NCI-H446 (cell line): ENCODE data around the gene FCHSD2.
"Not testable (repeated sequence)": the region's sequence is repeated elsewhere in the genome, so short reads cannot be mapped to it uniquely, and the experiment has no call there.

Source experiments
- DNase-seq, 2 experiments: peaks; one replicate each; lab custom pipeline; 2025; lab: John Stamatoyannopoulos, UW

FCHSD2 gene

DNA sequence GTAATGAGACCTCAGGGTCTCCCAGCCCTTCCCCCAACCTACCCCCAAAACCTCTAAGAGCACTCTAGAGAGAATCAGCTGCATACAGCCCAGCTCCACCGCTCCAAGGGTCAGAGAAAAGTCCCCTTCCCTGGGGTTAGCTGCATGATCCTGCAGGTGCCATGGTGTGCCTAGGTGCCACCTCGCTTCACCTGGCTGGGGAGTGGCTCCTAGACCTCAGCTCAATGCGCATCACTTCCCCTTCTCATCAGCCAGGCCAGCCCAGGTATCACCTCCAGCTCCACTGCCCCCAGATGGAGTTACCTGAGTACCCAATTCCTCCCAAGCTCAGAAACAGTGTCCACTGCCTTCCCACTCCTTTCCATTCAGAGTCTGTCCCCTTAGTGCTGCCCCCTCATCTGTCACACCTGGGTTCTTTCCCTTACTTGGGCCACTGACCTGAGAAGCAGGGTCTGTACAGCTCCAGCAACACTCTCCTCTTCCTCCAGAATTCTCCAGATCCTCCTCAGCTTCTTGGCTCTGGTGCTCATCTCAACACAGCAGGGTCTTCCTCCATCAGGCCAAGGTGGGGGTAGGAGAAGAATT is 349.6 kb downstream of the FCHSD2 start:
- DNase-seq = no peak

DNA sequence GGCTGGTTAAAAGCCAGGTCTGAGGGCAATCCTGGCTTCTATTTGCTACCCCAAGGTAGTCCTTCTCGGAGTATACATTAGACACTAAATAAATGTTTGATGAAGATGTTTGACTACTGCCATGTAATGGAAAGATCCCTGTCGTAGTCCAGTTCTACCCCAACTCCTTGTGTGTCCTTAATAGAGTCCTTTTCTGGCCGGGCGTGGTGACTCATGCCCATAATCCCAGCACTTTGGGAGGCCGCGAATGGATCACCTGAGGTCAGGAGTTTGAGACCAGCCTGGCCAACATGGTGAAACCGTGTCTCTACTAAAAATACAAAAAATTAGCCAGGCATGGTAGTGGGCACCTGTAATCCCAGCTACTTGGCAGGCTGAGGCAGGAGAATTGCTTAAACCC is 350.9 kb downstream of the FCHSD2 start:
- not testable (repeated sequence) for DNase-seq

DNA sequence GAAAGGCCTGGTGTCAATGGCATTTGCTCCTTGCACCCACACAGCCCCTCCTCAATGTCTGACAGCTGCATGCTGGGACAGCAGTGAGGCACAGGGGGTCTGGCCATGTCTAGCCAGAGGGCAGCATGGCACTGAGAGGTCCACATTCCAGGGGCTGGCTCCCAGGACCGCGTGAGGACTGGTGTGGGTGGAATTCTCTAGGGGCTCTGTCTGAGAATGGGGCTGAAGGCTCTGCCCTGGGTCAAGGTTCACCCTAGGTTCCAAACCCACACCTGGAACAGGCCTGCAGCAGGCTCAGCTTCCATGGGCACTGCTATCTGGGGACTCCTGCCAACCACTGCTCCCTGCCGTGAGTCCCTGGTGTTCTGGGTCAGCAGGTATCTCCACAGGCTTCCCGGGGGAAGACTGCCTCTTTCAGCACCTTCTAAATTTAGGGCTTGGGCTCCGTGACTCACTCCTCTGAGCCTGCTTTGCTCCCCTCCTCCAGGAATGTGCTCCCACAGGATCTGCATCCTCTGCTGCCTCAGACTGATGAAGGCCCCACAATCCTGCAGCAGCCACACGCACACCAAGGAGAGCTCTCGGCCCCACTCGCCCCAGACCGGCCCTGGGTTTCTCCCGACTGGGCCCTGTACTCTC is 352.5 kb downstream of the FCHSD2 start:
- DNase-seq = no peak

DNA sequence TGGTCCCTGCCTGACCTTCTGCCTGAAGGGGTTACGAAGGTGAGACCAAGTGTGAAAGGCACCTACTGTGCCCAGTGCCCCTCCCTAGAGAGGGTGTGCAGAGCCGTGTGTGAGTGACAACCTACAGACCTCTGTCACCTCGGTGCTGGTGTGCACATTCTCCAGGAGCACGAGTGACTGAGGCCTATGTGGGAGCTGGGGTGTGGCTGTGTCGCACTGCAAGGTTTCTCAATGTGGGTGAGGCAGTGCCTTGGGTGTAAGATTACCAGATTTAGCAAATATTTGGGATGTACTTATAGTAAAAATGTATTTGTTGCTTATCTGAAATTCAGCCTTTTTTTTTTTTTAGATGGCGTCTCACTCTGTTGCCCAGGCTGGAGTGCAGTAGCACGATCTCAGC is 353.9 kb downstream of the FCHSD2 start:
- no peak for DNase-seq

DNA sequence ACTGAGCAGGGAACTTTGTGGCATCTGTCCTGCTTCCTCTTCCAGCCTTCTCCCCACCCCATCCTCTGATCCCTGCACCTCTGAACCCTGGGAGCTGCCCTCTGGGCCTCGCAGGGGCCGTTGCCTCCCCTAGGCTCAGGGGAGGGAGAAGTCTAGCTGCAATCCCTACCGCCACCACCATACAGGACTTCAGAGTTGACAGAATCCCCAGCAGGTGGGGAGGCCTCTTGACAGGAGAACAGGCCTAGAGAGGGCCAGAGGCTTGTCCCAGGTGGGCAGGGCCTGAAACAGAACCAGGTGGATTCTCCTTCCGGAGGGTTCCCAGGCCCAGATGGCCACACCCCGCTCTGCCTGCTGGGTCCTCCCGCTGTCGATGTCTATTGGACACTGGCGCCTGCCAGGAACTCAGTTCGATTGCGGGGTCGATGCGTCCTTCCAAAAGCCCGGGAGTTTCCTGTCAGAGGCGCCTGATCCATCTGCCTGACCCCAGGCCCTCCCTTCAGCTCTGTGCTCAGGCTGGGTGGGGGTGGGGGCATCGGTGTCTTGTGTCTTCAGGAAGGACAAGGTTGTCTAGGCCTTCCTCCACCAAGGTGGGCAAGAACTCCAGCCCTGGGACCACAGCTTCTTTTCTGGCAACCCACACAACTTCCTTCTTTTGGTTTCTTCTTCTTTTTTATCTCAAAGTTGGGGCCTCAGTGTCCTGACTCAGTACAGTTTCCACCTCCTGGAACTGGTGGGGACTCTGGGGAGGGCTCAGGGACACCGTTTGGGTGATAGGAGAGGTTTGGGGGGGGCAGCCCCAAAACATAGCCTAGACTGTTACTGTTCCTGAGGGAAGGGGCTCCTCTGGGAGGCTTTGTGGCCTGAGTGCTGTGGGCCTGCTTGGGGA is 354.7 kb downstream of the FCHSD2 start:
- DNase-seq = no peak
